K562 (cell line): ENCODE results near the gene ZNF433. TPM values are rescaled to one million over a fixed set of nuclear protein-coding genes. Genes with fewer than 3 reads are reported as not detected.

ENCODE experiments used
- ATAC-seq: fragments of 200-7000 bp; cut with Tn5 transposase; 3 replicates; pipeline ENCODE4 v1.9.1; 2020; ENCODE audit warnings: moderate library complexity
- BruUV-seq: library from RNA; stranded (reverse); fragments of 400-500 nt; replicated peaks from 2 replicates; lab custom pipeline; 2021; lab: Mats Ljungman, UMichigan
- CTCF ChIA-PET: fragments of 300-600 bp; formaldehyde crosslinking; extraction: SDS; loops from one replicate; lab custom pipeline; 2021; ENCODE audit warnings: low intra/inter-chr PET ratio; lab: Yijun Ruan, JAX
- POLR2A ChIA-PET: fragments of 300-600, 350-650 bp; sonication (Branson Sonifier 250); formaldehyde crosslinking; extraction: SDS; loops from one replicate; lab custom pipeline; 2021; ENCODE audit warnings: antibody characterized with exemption, inconsistent platforms; lab: Yijun Ruan, JAX
- DNase-seq, 4 experiments: peaks; one replicate each; pipeline versions ENCODE4 v3.0.0 to v3.0.0-alpha.2; 2011 to 2018; ENCODE audit warnings: low spot score in 3 of 4, mixed read lengths in 3 of 4; ENCODE audit errors: extremely low read depth in 1 of 4
- FAIRE-seq: peaks from 2 replicates; lab custom pipeline; 2011; peaks lifted over from hg19 to GRCh38; lab: Jason Lieb, UNC
- H2AFZ ChIP-seq: 2 replicates; pipeline ENCODE4 v1.6.0; 2011; ENCODE audit warnings: low read depth, low read length, control low read depth, inconsistent platforms
- H3K27ac ChIP-seq: fragments of 200-600 bp; 3 replicates; pipeline ENCODE4 v1.8.0; 2011; ENCODE audit warnings: low read depth, mild to moderate bottlenecking, control low read depth, inconsistent platforms, low read length, moderate library complexity, mixed read lengths; ENCODE audit errors: extremely low read depth
- H3K27me3 ChIP-seq, 2 experiments: fragments of 300-600 bp in 1 of 2; 2 replicates in 1 of 2; 3 replicates in 1 of 2; pipeline versions ENCODE4 v1.6.0 to v1.8.0; 2011; ENCODE audit warnings: inconsistent platforms in 2 of 2, low read length in 2 of 2, mild to moderate bottlenecking in 1 of 2, mixed read lengths in 1 of 2, moderate library complexity in 1 of 2; ENCODE audit not compliant: control insufficient read depth in 2 of 2, insufficient read depth in 2 of 2
- H3K36me3 ChIP-seq: fragments of 300-600 bp; 3 replicates; pipeline ENCODE4 v1.8.0; 2011; ENCODE audit warnings: mild to moderate bottlenecking, low read length, inconsistent platforms; ENCODE audit not compliant: control insufficient read depth, insufficient read depth
- H3K4me1 ChIP-seq, 2 experiments: fragments of 200-600 bp in 1 of 2; replicated peaks in 1 of 2; 2 replicates in 1 of 2; 3 replicates in 1 of 2; pipeline versions ENCODE4 v1.5.1 to v1.8.0; 2011; ENCODE audit warnings: inconsistent platforms in 2 of 2, low read length in 2 of 2, mild to moderate bottlenecking in 1 of 2, mixed read lengths in 1 of 2, moderate library complexity in 1 of 2; ENCODE audit not compliant: control insufficient read depth in 2 of 2, insufficient read depth in 2 of 2
- H3K4me2 ChIP-seq: 2 replicates; pipeline ENCODE4 v1.6.1; 2011; ENCODE audit warnings: low read length, control low read depth, inconsistent platforms, mixed read lengths; ENCODE audit not compliant: insufficient read depth
- H3K4me3 ChIP-seq: fragments of 200-600 bp; sonication (generic), shearing (Covaris generic); 2 replicates; pipeline ENCODE4 v1.5.1; 2016; ENCODE audit warnings: control low read depth, inconsistent platforms
- H3K79me2 ChIP-seq: fragments of 200-600 bp; 3 replicates; pipeline ENCODE4 v1.8.0; 2011; ENCODE audit warnings: low read length, inconsistent platforms; ENCODE audit not compliant: control insufficient read depth, insufficient read depth
- H3K9ac ChIP-seq, 2 experiments: 2 replicates each; pipeline versions ENCODE4 v1.6.0 to v1.6.1; 2011; ENCODE audit warnings: low read depth in 2 of 2, low read length in 2 of 2, control low read depth in 1 of 2, inconsistent platforms in 1 of 2, mild to moderate bottlenecking in 1 of 2, mixed read lengths in 1 of 2; ENCODE audit not compliant: insufficient read depth in 1 of 2
- H3K9me1 ChIP-seq: one replicate; pipeline ENCODE4 v1.6.0; 2011; ENCODE audit warnings: inconsistent platforms, mild to moderate bottlenecking, low read length, moderate library complexity; ENCODE audit not compliant: control insufficient read depth, insufficient read depth
- H3K9me3 ChIP-seq: replicated peaks from 2 replicates; pipeline ENCODE4 v1.5.1; 2011; ENCODE audit warnings: low read depth, low read length, inconsistent platforms; ENCODE audit not compliant: control insufficient read depth, insufficient read depth
- H4K20me1 ChIP-seq: replicated peaks from 2 replicates; pipeline ENCODE4 v1.6.1; 2011; ENCODE audit warnings: low read length, inconsistent platforms, mixed read lengths; ENCODE audit not compliant: control insufficient read depth, insufficient read depth
- ARNT ChIP-seq, 2 experiments: fragments of 450-650 bp; IDR thresholded peaks; 2 replicates each; pipeline ENCODE4 v1.6.1; 2016; ENCODE audit warnings: mild to moderate bottlenecking in 1 of 2
- CTCFL ChIP-seq: IDR thresholded peaks from 2 replicates; pipeline ENCODE4 v1.6.1; 2011; ENCODE audit warnings: borderline replicate concordance, low read depth, mild to moderate bottlenecking, moderate library complexity, low read length; ENCODE audit not compliant: insufficient read depth, poor library complexity, severe bottlenecking
- FOS ChIP-seq: IDR thresholded peaks from 3 replicates; pipeline ENCODE4 v1.6.1; 2011; ENCODE audit not compliant: insufficient read length; ENCODE audit errors: extremely low read depth
- KLF13 ChIP-seq: fragments of 450-650 bp; IDR thresholded peaks from 2 replicates; pipeline ENCODE4 v1.6.1; 2016; ENCODE audit warnings: missing genetic modification characterization, low read depth, mild to moderate bottlenecking, missing compliant biosample characterization, moderate library complexity, borderline replicate concordance
- MAZ ChIP-seq, 2 experiments: fragments of 450-650 bp in 1 of 2; sonication (generic) in 1 of 2; formaldehyde crosslinking; IDR thresholded peaks in 1 of 2; conservative IDR thresholded peaks in 1 of 2; 2 replicates each; pipeline versions ENCODE4 v1.4.0 to v1.5.0; 2020; ENCODE audit warnings: mild to moderate bottlenecking in 1 of 2, missing genetic modification reagents in 1 of 2
- MBD2 ChIP-seq: sonication (generic); IDR thresholded peaks from 2 replicates; pipeline ENCODE4 v1.6.1; 2016; ENCODE audit warnings: low read depth, borderline replicate concordance
- MCM7 ChIP-seq, 2 experiments: fragments of 450-650 bp; IDR thresholded peaks; 2 replicates each; pipeline ENCODE4 v1.6.1; 2016 to 2018
- NFIC ChIP-seq: fragments of 450-650 bp; IDR thresholded peaks from 2 replicates; pipeline ENCODE4 v1.6.1; 2017; ENCODE audit warnings: mild to moderate bottlenecking, inconsistent platforms
- NR2C2 ChIP-seq, 2 experiments: fragments of 200-800 bp in 1 of 2; sonication (Bioruptor generic) in 1 of 2; sonication (generic) in 1 of 2; formaldehyde crosslinking in 1 of 2; IDR thresholded peaks; 2 replicates each; pipeline versions ENCODE4 v1.6.1 to v1.8.0; 2016 to 2022; ENCODE audit warnings: mild to moderate bottlenecking in 1 of 2, missing compliant biosample characterization in 1 of 2, missing genetic modification characterization in 1 of 2, missing genetic modification reagents in 1 of 2
- PATZ1 ChIP-seq: fragments of 250-450 bp; sonication (Bioruptor Pico); IDR thresholded peaks from 2 replicates; pipeline ENCODE4 v1.5.0; 2020; ENCODE audit warnings: mild to moderate bottlenecking, borderline replicate concordance
- SIX5 ChIP-seq, 2 experiments: IDR thresholded peaks; 2 replicates each; pipeline ENCODE4 v1.6.1; 2011; ENCODE audit warnings: low read length in 2 of 2, borderline replicate concordance in 1 of 2, low read depth in 1 of 2, mild to moderate bottlenecking in 1 of 2, moderate library complexity in 1 of 2; ENCODE audit not compliant: insufficient read depth in 1 of 2
- TGIF2 ChIP-seq: sonication (generic); formaldehyde crosslinking; IDR thresholded peaks from 2 replicates; pipeline ENCODE4 v1.8.1; 2022; ENCODE audit warnings: mild to moderate bottlenecking, missing genetic modification reagents, moderate library complexity
- USF2 ChIP-seq: sonication (generic); formaldehyde crosslinking; IDR thresholded peaks from 2 replicates; pipeline ENCODE4 v1.5.0; 2020; ENCODE audit warnings: missing genetic modification reagents
- XRCC4 ChIP-seq: IDR thresholded peaks from one replicate; pipeline ENCODE4 v1.6.1; 2011; ENCODE audit not compliant: insufficient read depth, insufficient read length; ENCODE audit errors: extremely low read depth
- ZFP36 ChIP-seq: fragments of 150-350 bp; IDR thresholded peaks from 2 replicates; pipeline ENCODE4 v1.6.1; 2018; ENCODE audit warnings: low read length, low read depth; ENCODE audit not compliant: partially characterized antibody
- ZNF134 ChIP-seq: fragments of 250-450 bp; sonication (Bioruptor Pico); conservative IDR thresholded peaks from 2 replicates; pipeline ENCODE4 v1.4.0; 2020
- ZNF75A ChIP-seq: fragments of 450-650 bp; formaldehyde crosslinking; IDR thresholded peaks from 2 replicates; pipeline ENCODE4 v1.4.0; 2020; ENCODE audit warnings: mild to moderate bottlenecking
- ZNF785 ChIP-seq: fragments of 250-450 bp; sonication (Bioruptor Pico); IDR thresholded peaks from 2 replicates; pipeline ENCODE4 v1.4.0; 2020; ENCODE audit warnings: mild to moderate bottlenecking
- WGBS: fragments of 100-300 bp; shearing (Covaris generic); methylation state at CpG from one replicate; pipeline ENCODE4 v1.1.6; 2016; ENCODE audit warnings: low coverage, mixed read lengths; ENCODE audit not compliant: insufficient coverage; ENCODE audit errors: missing lambda C conversion rate; 5-methylcytosine and 5-hydroxymethylcytosine counted together
- in situ Hi-C: fragments of 300-500 bp; cut with MboI; formaldehyde crosslinking; loops from 4 replicates; pipeline ENCODE4 v1.15.0; 2018; ENCODE audit warnings: inconsistent platforms, mixed read lengths
- intact Hi-C: fragments of 100-400 bp; cut with micrococcal nuclease; formaldehyde crosslinking; loops from 2 replicates; pipeline ENCODE4 v1.14.2; 2022
- polyA plus RNA-seq, 8 experiments: library from polyadenylated mRNA; depleted of rRNA in 4 of 8; stranded (reverse) in 5 of 8; unstranded in 3 of 8; fragments of >200 nt; fragmentation: Nextera tagmentation in 2 of 8; fragmentation: Illumina TruSeq in 1 of 8; extraction: Ambion mirVana in 2 of 8; extraction: Trizol in 1 of 8; gene quantifications; 2 replicates each; pipeline versions ENCODE4 v1.2.1 to v1.2.3, GENCODE V29; 2011 to 2014; ENCODE audit warnings: inconsistent platforms in 1 of 8, missing spikeins in 1 of 8
- total RNA-seq, 7 experiments: library from RNA; depleted of rRNA in 6 of 7; stranded (reverse); fragments of >200 nt in 6 of 7; fragmentation: Illumina TruSeq in 2 of 7; extraction: Trizol in 2 of 7; gene quantifications; 2 replicates each; pipeline versions ENCODE4 v1.2.1 to v1.2.3, GENCODE V29; 2011 to 2021; ENCODE audit warnings: low replicate concordance in 1 of 7

The ZNF433 gene
- total and polyA plus RNA-seq, 9 of the 15 experiments (the other 6 are each of a cell fraction or from before 2014, with no cell fraction given) = 2.0 to 4.1 (median 2.9) TPM

DNA sequence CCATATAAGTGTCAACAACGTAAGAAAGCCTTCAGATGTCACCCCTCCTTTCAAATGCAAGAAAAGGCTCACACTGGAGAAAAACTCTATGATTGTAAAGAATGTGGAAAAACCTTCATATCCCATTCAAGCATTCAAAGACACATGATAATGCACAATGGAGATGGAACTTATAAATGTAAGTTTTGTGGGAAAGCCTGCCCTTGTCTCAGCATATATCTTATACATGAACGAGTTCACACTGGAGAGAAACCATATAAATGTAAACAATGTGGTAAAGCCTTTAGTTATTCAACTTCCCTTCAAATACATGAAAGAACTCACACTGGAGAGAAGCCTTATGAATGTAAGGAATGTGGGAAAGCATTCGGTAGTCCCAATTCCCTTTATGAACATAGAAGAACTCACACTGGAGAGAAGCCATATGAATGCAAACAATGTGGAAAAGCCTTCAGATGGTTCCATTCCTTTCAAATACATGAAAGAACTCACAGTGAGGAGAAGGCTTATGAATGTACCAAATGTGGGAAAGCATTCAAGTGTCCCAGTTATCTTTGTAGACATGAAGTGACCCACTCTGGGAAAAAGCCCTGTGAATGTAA lies 40.2 kb upstream of the ZNF433 start:
- FAIRE-seq = no peak
- no TSS peak for BruUV-seq
- CTCF ChIA-PET = no interaction called here
- TF ChIP-seq ARNT (IDR thresholded peaks at IDR 0.05) (no peak), SIX5 (IDR thresholded peaks at IDR 0.05; ENCODE audit: borderline replicate concordance in 1 of 2, insufficient read depth in 1 of 2, low read depth in 1 of 2, low read length in 2 of 2) (no peak), FOS (no peak), ZNF75A (peak; percentile 91), ZFP36 (no peak), TGIF2 (no peak), MBD2 (no peak), ZNF134 (CRISPR knock-in tag) (no peak), PATZ1 (CRISPR knock-in tag) (no peak), MCM7 (IDR thresholded peaks at IDR 0.05) (no peak), NFIC (no peak), XRCC4 (no peak), MAZ (CRISPR knock-in tag; conservative IDR thresholded peaks at IDR 0.05 in 1 of 2, IDR thresholded peaks at IDR 0.05 in 1 of 2) (no peak), USF2 (CRISPR knock-in tag) (no peak), KLF13 (tag) (no peak), NR2C2 (CRISPR knock-in tag; IDR thresholded peaks at IDR 0.05) (no peak), NR2C2 (tag; IDR thresholded peaks at IDR 0.05) (no peak), CTCFL (no peak), ZNF785 (CRISPR knock-in tag) (no peak)

More for the DNA sequence above, 40.2 kb upstream of the ZNF433 start:
- Histone ChIP-seq H3K79me2 (no peaks in the 10 kb centered on the region), H2AFZ (no peak overlapping the region), H3K36me3 (peaks cover 30% of the 10 kb centered on the region), H3K9me1 (no peaks in the 10 kb centered on the region), H4K20me1 (no peaks in the 10 kb centered on the region), H3K4me3 (no peak overlapping the region), H3K4me2 (no peak overlapping the region), H3K4me1 (no peaks in the 10 kb centered on the region; a peak in 1 of 5 replicates), H3K27me3 (no peaks in the 10 kb centered on the region), H3K27ac (no peak overlapping the region), H3K9me3 (peaks cover 38% of the 10 kb centered on the region), H3K9ac (no peak overlapping the region)
- 30% methylated on average over 3 of the region's 3 CpGs for WGBS
- POLR2A ChIA-PET = no interaction called here
- intact Hi-C loops (no loop called here), in situ Hi-C loops (no loop called here)
- DNase-seq (no peak), ATAC-seq (no peak)
